ENCODE data around the gene KLHDC4.

The KLHDC4 gene

DNA sequence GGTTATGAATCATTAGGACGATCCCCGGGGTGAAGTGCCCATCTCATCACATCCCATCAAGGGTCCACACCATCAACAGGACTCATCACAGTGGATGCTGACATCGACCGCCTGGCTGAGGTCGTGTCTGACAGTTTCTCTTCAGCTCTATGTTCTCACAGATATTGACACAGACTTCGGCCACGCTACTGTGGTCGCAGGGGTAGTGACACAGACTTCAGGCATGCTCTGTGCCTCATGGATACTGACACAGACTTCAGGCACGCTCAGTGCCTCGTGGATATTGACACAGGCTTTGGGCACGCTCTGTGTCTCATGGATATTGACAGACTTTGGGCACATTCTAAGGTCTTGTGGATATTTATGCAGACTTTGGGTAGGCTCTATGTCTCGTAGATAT lies 50.1 kb downstream of the KLHDC4 start:
- no peak overlapping the region for H2AFZ ChIP-seq (ENCODE audit: low read depth, low read length, severe bottlenecking)
- TF ChIP-seq EZH2phosphoT487 (conservative IDR thresholded peaks at IDR 0.05; ENCODE audit: low read length), result no peak
- TF ChIP-seq, protein P1, sequence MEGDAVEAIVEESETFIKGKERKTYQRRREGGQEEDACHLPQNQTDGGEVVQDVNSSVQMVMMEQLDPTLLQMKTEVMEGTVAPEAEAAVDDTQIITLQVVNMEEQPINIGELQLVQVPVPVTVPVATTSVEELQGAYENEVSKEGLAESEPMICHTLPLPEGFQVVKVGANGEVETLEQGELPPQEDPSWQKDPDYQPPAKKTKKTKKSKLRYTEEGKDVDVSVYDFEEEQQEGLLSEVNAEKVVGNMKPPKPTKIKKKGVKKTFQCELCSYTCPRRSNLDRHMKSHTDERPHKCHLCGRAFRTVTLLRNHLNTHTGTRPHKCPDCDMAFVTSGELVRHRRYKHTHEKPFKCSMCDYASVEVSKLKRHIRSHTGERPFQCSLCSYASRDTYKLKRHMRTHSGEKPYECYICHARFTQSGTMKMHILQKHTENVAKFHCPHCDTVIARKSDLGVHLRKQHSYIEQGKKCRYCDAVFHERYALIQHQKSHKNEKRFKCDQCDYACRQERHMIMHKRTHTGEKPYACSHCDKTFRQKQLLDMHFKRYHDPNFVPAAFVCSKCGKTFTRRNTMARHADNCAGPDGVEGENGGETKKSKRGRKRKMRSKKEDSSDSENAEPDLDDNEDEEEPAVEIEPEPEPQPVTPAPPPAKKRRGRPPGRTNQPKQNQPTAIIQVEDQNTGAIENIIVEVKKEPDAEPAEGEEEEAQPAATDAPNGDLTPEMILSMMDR (IDR thresholded peaks at IDR 0.05; ENCODE audit: insufficient read depth, low read length, poor library complexity, severe bottlenecking), result no peak
- peaks cover 4% of the 10 kb centered on the region; the same call in 1 of the 2 replicates for H3F3A ChIP-seq (ENCODE audit: insufficient read depth)
- no peak overlapping the region for H3K4me2 ChIP-seq (ENCODE audit: low read depth, low read length, poor library complexity, severe bottlenecking)
- no peaks in the 10 kb centered on the region for H3K27me3 ChIP-seq (ENCODE audit: low read length)
- peaks cover 9% of the 10 kb centered on the region; the same call in 1 of the 2 replicates for H3K79me2 ChIP-seq (ENCODE audit: insufficient read depth, low read length)
- no peaks in the 10 kb centered on the region for H3K9me2 ChIP-seq (replicated peaks; ENCODE audit: insufficient read depth, low read length)
- H3K4me3 ChIP-seq (ENCODE audit: insufficient read depth, low read length, poor library complexity, severe bottlenecking), result no peak overlapping the region
- H3K9me3 ChIP-seq (ENCODE audit: insufficient read depth, low read length), result no peaks in the 10 kb centered on the region
- H3K9ac ChIP-seq (ENCODE audit: low read length), result no peak overlapping the region
- no peaks in the 10 kb centered on the region for H4K20me1 ChIP-seq (ENCODE audit: low read depth, low read length)
- H3K36me3 ChIP-seq (ENCODE audit: low read length), result peaks cover 4% of the 10 kb centered on the region; the same call in 1 of the 2 replicates
- no peak overlapping the region for H3K27ac ChIP-seq (ENCODE audit: low read depth, low read length)

DNA sequence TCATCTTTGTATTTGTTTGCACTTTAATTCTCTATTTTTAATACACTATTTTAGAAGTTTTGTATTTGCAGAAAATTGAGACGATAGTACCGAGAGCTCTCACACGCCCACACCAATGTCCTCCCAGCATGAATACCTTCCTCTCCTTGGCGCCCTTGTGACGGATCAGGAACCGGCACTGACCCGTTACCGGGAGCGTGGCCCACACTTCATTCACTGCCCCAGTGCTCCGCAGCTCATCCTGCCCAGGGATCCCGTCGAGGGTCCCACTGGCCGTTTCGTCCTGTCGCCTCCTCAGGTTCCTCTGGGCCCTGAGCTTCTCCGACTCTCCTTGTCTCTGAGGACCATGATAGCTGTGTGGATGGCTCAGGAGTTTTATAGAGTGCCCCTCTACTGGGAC lies 50.6 kb downstream of the KLHDC4 start:
- Histone ChIP-seq H3K4me2 (ENCODE audit: low read depth, low read length, poor library complexity, severe bottlenecking) (no peak overlapping the region), H4K20me1 (ENCODE audit: low read depth, low read length) (no peaks in the 10 kb centered on the region), H3K27me3 (ENCODE audit: low read length) (no peaks in the 10 kb centered on the region), H3K4me3 (ENCODE audit: insufficient read depth, low read length, poor library complexity, severe bottlenecking) (no peak overlapping the region), H3F3A (ENCODE audit: insufficient read depth) (peaks cover 4% of the 10 kb centered on the region; the same call in 1 of the 2 replicates), H3K9ac (ENCODE audit: low read length) (no peak overlapping the region), H3K36me3 (ENCODE audit: low read length) (peaks cover 4% of the 10 kb centered on the region; the same call in 1 of the 2 replicates), H3K9me2 (replicated peaks; ENCODE audit: insufficient read depth, low read length) (no peaks in the 10 kb centered on the region), H3K9me3 (ENCODE audit: insufficient read depth, low read length) (no peaks in the 10 kb centered on the region), H2AFZ (ENCODE audit: low read depth, low read length, severe bottlenecking) (no peak overlapping the region), H3K79me2 (ENCODE audit: insufficient read depth, low read length) (peaks cover 6% of the 10 kb centered on the region; the same call in 1 of the 2 replicates), H3K27ac (ENCODE audit: low read depth, low read length) (no peak overlapping the region)
- TF ChIP-seq, protein P1 (IDR thresholded peaks at IDR 0.05; ENCODE audit: insufficient read depth, low read length, poor library complexity, severe bottlenecking), result no peak
- TF ChIP-seq EZH2phosphoT487 (conservative IDR thresholded peaks at IDR 0.05; ENCODE audit: low read length), result no peak

DNA sequence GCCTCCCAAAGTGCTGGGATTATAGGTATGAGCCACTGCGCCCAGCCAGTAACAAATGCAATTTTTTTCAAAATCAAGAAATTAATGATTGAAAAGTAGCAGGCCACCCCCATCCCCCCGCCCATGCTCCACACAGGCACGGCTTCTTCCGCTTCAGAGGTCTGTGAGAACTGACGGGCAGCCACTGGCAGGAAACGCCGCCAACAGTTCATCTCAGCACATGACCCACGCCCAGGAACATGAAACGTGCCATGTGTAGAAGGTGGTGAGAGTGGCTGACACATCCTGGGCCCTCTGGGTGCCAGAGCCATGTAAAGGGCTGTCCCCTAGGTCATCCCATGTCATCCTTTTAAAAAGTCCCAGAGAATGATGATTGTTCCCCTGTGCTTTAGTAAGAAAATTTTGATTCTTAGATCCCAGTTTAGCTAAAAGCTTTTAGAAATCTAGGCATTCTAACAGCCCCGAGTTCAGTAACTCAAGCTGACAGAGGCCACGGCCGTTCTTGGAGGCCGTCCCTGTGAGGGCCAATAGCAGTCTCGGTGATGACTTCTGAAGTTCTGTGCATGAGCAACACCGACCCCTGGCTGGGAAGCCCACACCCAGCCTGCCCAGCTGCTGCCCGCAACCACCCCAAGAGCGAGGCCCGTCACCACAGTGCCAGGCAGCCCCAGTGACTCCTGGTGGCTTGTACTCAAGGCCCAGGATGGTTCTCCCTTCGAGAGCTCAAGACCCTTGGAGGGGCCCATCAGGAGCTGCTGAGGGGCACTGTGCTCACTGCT lies 52.1 kb downstream of the KLHDC4 start:
- TF ChIP-seq, protein P1 (IDR thresholded peaks at IDR 0.05; ENCODE audit: insufficient read depth, low read length, poor library complexity, severe bottlenecking), result no peak
- TF ChIP-seq EZH2phosphoT487 (conservative IDR thresholded peaks at IDR 0.05; ENCODE audit: low read length), result no peak
- H3F3A ChIP-seq (ENCODE audit: insufficient read depth), result peaks cover 4% of the 10 kb centered on the region; the same call in 1 of the 2 replicates
- H3K79me2 ChIP-seq (ENCODE audit: insufficient read depth, low read length), result no peaks in the 10 kb centered on the region
- no peaks in the 10 kb centered on the region for H3K9me2 ChIP-seq (replicated peaks; ENCODE audit: insufficient read depth, low read length)
- H4K20me1 ChIP-seq (ENCODE audit: low read depth, low read length), result no peaks in the 10 kb centered on the region
- H3K9ac ChIP-seq (ENCODE audit: low read length), result peak overlapping the region; percentile 33
- H3K27me3 ChIP-seq (ENCODE audit: low read length), result no peaks in the 10 kb centered on the region
- no peaks in the 10 kb centered on the region for H3K9me3 ChIP-seq (ENCODE audit: insufficient read depth, low read length)
- H3K4me2 ChIP-seq (ENCODE audit: low read depth, low read length, poor library complexity, severe bottlenecking), result peak overlapping the region; percentile 44
- H3K27ac ChIP-seq (ENCODE audit: low read depth, low read length), result peak overlapping the region; percentile 92
- H2AFZ ChIP-seq (ENCODE audit: low read depth, low read length, severe bottlenecking), result no peak overlapping the region
- no peak overlapping the region for H3K4me3 ChIP-seq (ENCODE audit: insufficient read depth, low read length, poor library complexity, severe bottlenecking)
- H3K36me3 ChIP-seq (ENCODE audit: low read length), result peaks cover 4% of the 10 kb centered on the region; the same call in 1 of the 2 replicates

Data from SU-DHL-6 (cell line).